ENCODE measurements around the gene PIGC. TPM values are rescaled to one million over a fixed set of nuclear protein-coding genes. Genes with fewer than 3 reads are reported as not detected.

PIGC gene
- total RNA-seq, 1 experiment from 2014 or later = 16.2 TPM

DNA sequence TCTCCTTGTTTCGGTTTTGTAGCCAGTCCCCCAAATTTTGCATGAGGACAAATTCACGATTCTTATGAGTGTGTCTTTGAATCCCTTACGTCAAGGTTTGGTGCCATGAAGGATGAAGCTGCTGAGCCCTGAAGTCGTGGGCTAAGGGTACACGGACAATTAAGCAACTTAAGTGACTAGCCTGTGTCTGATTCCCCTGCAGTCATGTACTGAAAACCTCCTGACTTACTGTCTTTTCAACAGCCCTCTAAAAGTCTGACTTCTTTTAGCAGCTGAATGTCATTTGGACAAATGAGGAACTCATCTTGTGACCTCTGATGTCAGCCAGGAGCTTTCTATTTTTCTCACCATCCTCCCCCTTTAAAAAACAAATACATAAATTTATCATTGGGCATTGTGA is 50.5 kb downstream of the PIGC start (continued):
- TF ChIP-seq, protein P1, sequence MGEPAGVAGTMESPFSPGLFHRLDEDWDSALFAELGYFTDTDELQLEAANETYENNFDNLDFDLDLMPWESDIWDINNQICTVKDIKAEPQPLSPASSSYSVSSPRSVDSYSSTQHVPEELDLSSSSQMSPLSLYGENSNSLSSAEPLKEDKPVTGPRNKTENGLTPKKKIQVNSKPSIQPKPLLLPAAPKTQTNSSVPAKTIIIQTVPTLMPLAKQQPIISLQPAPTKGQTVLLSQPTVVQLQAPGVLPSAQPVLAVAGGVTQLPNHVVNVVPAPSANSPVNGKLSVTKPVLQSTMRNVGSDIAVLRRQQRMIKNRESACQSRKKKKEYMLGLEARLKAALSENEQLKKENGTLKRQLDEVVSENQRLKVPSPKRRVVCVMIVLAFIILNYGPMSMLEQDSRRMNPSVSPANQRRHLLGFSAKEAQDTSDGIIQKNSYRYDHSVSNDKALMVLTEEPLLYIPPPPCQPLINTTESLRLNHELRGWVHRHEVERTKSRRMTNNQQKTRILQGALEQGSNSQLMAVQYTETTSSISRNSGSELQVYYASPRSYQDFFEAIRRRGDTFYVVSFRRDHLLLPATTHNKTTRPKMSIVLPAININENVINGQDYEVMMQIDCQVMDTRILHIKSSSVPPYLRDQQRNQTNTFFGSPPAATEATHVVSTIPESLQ (CRISPR knock-in tag; IDR thresholded peaks at IDR 0.05) = no peak
- TF ChIP-seq MXD4 (CRISPR knock-in tag; IDR thresholded peaks at IDR 0.05; ENCODE audit: borderline replicate concordance) (no peak), ZNF396 (CRISPR knock-in tag; IDR thresholded peaks at IDR 0.05; ENCODE audit: borderline replicate concordance) (no peak), CREM (CRISPR knock-in tag; IDR thresholded peaks at IDR 0.05) (no peak), NFATC4 (CRISPR knock-in tag; IDR thresholded peaks at IDR 0.05) (no peak), FOXK1 (CRISPR knock-in tag; IDR thresholded peaks at IDR 0.05) (no peak), NFYB (CRISPR knock-in tag; conservative IDR thresholded peaks at IDR 0.05; ENCODE audit: low read depth) (no peak), IRF2 (CRISPR knock-in tag; IDR thresholded peaks at IDR 0.05; ENCODE audit: borderline replicate concordance, low read depth) (no peak), KAT7 (CRISPR knock-in tag; IDR thresholded peaks at IDR 0.05; ENCODE audit: borderline replicate concordance) (no peak), ELF4 (CRISPR knock-in tag; IDR thresholded peaks at IDR 0.05; ENCODE audit: low read depth) (no peak), MYBL2 (CRISPR knock-in tag; IDR thresholded peaks at IDR 0.05) (no peak)
- TF ChIP-seq, protein P2, sequence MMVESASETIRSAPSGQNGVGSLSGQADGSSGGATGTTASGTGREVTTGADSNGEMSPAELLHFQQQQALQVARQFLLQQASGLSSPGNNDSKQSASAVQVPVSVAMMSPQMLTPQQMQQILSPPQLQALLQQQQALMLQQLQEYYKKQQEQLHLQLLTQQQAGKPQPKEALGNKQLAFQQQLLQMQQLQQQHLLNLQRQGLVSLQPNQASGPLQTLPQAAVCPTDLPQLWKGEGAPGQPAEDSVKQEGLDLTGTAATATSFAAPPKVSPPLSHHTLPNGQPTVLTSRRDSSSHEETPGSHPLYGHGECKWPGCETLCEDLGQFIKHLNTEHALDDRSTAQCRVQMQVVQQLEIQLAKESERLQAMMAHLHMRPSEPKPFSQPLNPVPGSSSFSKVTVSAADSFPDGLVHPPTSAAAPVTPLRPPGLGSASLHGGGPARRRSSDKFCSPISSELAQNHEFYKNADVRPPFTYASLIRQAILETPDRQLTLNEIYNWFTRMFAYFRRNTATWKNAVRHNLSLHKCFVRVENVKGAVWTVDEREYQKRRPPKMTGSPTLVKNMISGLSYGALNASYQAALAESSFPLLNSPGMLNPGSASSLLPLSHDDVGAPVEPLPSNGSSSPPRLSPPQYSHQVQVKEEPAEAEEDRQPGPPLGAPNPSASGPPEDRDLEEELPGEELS (CRISPR knock-in tag; IDR thresholded peaks at IDR 0.05) = no peak
- TF ChIP-seq, protein P3, sequence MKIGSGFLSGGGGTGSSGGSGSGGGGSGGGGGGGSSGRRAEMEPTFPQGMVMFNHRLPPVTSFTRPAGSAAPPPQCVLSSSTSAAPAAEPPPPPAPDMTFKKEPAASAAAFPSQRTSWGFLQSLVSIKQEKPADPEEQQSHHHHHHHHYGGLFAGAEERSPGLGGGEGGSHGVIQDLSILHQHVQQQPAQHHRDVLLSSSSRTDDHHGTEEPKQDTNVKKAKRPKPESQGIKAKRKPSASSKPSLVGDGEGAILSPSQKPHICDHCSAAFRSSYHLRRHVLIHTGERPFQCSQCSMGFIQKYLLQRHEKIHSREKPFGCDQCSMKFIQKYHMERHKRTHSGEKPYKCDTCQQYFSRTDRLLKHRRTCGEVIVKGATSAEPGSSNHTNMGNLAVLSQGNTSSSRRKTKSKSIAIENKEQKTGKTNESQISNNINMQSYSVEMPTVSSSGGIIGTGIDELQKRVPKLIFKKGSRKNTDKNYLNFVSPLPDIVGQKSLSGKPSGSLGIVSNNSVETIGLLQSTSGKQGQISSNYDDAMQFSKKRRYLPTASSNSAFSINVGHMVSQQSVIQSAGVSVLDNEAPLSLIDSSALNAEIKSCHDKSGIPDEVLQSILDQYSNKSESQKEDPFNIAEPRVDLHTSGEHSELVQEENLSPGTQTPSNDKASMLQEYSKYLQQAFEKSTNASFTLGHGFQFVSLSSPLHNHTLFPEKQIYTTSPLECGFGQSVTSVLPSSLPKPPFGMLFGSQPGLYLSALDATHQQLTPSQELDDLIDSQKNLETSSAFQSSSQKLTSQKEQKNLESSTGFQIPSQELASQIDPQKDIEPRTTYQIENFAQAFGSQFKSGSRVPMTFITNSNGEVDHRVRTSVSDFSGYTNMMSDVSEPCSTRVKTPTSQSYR (CRISPR knock-in tag; IDR thresholded peaks at IDR 0.05) = no peak
- TF ChIP-seq, protein P4, sequence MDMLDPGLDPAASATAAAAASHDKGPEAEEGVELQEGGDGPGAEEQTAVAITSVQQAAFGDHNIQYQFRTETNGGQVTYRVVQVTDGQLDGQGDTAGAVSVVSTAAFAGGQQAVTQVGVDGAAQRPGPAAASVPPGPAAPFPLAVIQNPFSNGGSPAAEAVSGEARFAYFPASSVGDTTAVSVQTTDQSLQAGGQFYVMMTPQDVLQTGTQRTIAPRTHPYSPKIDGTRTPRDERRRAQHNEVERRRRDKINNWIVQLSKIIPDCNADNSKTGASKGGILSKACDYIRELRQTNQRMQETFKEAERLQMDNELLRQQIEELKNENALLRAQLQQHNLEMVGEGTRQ (CRISPR knock-in tag; IDR thresholded peaks at IDR 0.05) = no peak

DNA sequence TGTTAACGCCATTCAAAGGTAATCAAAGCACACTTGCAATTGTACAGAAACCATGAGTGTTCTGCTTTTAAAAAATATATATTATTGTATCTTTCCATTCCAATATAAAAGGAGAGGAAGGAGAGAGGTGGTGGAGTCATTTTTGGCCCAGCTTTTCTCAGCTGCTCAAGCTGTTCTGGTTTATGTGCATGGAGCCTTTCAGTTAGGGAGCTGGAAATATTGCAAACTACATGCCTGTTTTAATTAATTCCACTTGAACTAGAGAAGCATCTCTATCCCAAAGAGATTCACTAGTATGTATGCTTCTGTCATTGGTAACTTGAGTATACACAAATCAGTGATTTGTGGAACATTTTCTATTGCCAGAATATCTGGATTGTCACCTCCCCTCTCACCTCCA is 51.9 kb downstream of the PIGC start:
- CTCF ChIA-PET = no interaction called here
- TF ChIP-seq KAT7 (CRISPR knock-in tag; IDR thresholded peaks at IDR 0.05; ENCODE audit: borderline replicate concordance) (no peak), OVOL2 (CRISPR knock-in tag; IDR thresholded peaks at IDR 0.05; ENCODE audit: borderline replicate concordance) (no peak), TEAD1 (CRISPR knock-in tag; IDR thresholded peaks at IDR 0.05) (no peak), SOX15 (CRISPR knock-in tag; IDR thresholded peaks at IDR 0.05) (no peak), ZBTB21 (CRISPR knock-in tag; IDR thresholded peaks at IDR 0.05; ENCODE audit: borderline replicate concordance) (no peak), NFE2L1 (CRISPR knock-in tag; IDR thresholded peaks at IDR 0.05) (no peak), CREM (CRISPR knock-in tag; IDR thresholded peaks at IDR 0.05) (no peak), ETV6 (CRISPR knock-in tag; IDR thresholded peaks at IDR 0.05) (no peak)
- TF ChIP-seq, protein P2 (CRISPR knock-in tag; IDR thresholded peaks at IDR 0.05) = no peak
- TF ChIP-seq, protein P5, sequence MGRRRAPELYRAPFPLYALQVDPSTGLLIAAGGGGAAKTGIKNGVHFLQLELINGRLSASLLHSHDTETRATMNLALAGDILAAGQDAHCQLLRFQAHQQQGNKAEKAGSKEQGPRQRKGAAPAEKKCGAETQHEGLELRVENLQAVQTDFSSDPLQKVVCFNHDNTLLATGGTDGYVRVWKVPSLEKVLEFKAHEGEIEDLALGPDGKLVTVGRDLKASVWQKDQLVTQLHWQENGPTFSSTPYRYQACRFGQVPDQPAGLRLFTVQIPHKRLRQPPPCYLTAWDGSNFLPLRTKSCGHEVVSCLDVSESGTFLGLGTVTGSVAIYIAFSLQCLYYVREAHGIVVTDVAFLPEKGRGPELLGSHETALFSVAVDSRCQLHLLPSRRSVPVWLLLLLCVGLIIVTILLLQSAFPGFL (CRISPR knock-in tag; IDR thresholded peaks at IDR 0.05; ENCODE audit: borderline replicate concordance) = no peak
- TF ChIP-seq, protein P6, sequence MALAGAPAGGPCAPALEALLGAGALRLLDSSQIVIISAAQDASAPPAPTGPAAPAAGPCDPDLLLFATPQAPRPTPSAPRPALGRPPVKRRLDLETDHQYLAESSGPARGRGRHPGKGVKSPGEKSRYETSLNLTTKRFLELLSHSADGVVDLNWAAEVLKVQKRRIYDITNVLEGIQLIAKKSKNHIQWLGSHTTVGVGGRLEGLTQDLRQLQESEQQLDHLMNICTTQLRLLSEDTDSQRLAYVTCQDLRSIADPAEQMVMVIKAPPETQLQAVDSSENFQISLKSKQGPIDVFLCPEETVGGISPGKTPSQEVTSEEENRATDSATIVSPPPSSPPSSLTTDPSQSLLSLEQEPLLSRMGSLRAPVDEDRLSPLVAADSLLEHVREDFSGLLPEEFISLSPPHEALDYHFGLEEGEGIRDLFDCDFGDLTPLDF (CRISPR knock-in tag; IDR thresholded peaks at IDR 0.05) = no peak
- TF ChIP-seq, protein P7, sequence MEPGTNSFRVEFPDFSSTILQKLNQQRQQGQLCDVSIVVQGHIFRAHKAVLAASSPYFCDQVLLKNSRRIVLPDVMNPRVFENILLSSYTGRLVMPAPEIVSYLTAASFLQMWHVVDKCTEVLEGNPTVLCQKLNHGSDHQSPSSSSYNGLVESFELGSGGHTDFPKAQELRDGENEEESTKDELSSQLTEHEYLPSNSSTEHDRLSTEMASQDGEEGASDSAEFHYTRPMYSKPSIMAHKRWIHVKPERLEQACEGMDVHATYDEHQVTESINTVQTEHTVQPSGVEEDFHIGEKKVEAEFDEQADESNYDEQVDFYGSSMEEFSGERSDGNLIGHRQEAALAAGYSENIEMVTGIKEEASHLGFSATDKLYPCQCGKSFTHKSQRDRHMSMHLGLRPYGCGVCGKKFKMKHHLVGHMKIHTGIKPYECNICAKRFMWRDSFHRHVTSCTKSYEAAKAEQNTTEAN (CRISPR knock-in tag; IDR thresholded peaks at IDR 0.05) = no peak

More for the DNA sequence above, 51.9 kb downstream of the PIGC start:
- Mint-ChIP-seq H3K4me3 (no peak overlapping the region), H3K4me1 (peaks cover 47% of the 10 kb centered on the region), H3K36me3 (no peaks in the 10 kb centered on the region), H3K9me3 (no peaks in the 10 kb centered on the region), H3K27ac (no peak overlapping the region), H3K27me3 (ENCODE audit: low read depth) (peaks cover 3% of the 10 kb centered on the region; the same call in 1 of the 2 replicates)
- POLR2A ChIA-PET = no interaction called here
- DNase-seq (ENCODE audit: low spot score) = no peak
- no peak for ATAC-seq
